ENCODE data around the gene NKX2-2.

Gene NKX2-2

DNA sequence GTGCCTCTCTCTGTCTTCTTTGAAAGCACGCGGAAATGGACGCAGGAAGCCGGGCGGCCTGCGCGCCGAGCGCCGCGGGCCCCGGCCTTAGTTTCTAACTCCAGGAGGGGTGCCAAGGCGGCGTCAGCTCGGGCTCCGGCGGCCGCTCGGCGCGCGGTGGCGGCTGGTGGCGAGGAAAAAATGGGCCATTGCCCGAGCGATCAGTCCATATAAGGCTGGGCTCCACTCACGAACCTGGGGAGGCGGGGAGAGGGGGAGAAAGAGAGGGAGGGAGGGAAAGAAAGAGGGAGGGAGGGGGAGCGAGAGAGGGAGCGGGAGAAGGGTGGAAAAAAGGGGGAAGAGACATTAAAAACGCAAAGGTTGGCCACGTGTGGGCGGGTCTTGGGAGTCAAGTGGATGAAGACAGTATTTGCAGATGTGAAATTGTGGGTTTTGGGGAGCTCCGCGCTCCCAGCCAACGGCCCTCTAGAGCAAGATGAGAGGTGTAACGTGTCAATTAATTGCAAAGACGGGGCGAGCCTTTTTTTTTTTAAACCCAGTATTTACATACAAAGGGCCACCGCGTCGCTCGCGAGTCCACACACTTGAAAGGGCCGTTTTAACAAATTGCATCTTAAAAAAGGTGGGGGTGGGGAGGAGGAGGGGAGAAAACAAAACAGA is at the start of gene NKX2-2:
NKX2-2 (minus strand) TSS at position 184 of the 660 bp plus-strand sequence. CDS start 395 bp downstream, outside the sequence.
- DNase-seq (ENCODE audit: extremely low spot score, insufficient read length, low read depth), result no peak
- FAIRE-seq, result no peak

DNA sequence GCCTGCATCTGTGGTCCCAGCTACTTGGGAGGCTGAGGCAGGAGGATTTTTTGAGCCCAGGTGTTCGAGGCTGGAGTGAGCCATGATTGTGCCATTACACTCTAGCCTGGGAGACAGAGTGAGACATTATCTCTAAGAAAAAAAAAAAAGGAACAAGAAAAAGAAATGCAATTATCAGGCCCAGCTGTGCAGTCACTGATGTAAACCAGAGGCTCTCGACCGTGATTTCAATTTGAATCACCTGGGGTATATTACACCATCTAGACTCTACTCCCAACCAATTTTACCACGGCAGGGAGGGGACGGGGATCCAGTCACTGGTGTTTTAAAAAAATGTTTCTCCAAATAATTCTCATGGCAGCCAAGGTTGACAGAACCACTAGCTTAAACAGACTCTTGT is 48.8 kb upstream of the NKX2-2 start:
- FAIRE-seq (no peak), DNase-seq (ENCODE audit: extremely low spot score, insufficient read length, low read depth) (no peak)

DNA sequence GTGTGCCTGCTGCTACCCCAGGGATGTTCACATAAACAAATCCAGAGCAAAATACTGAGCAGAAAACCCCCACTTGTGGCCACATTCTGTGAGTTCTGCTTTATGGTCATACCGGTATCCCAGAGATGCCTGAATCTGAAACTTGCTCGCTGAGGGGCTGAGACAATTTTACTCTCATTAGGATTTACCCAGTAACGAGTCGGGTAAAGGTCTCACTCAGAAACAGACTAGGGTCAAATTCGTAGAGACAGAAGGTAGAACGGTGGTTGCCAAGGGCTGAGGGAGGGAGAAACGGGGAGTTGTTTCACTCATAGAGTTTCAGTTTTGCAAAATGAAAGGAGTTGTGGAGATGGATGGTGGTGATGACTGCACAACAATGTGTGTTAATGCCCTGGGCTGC is 45.4 kb upstream of the NKX2-2 start:
- FAIRE-seq (peak; percentile 76), DNase-seq (ENCODE audit: extremely low spot score, insufficient read length, low read depth) (no peak)

DNA sequence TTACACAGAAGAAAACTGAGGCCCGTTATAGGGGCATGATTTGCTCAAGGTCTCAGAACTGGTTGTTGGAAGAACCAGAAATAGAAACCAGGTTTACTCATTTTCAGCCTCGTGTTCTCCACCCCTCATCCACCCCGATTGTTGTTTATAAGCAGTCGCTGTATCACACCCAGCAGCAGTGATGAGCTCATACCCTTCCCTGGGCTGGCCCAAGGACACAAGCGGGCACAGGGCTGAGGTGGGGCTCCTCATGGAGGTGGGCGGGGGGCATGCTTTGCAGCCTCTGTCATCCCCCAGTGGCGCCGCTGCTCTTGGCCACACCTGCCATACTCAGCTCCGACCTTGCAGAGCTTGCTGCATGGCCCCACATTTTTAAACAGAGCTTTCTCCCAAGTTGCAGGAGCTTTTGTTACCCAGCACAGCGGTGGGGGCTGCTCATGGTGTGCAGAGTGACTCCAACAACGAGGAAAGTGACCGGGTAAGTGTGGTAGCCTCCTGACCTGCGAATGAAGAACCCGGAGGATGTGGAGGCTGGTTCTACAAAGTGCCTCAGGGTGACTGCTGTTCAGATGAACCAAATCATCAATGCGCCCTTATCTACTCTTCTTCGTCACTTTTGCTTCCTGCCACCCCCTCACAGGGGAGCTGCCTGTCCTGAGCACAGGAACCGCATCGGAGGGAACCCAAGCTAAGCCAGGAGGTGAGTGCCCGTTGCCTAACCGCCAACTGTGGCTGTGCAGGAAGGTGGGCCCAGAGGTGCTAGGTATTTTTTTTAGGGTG is 43.6 kb upstream of the NKX2-2 start:
- FAIRE-seq, result no peak
- no peak for DNase-seq (ENCODE audit: extremely low spot score, insufficient read length, low read depth)

DNA sequence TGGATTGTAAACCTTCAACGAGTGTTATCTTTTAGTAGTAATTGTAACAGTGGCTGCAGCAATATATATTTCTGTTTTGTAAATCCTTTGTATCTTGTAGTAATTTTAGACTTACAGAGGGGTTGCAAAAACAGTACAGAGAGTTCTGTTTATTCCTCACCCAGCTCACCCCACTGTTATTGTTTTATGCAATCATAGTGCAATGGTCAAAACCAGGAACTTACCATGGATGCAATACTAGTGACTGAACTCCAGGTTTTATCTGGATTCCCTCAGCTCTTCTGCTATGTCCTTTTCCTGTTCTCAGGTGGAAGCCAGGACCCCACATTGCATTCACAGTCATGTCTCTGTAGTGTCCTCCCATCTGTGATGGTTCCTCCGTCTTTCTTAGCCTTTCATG is 42.5 kb upstream of the NKX2-2 start:
- FAIRE-seq, result no peak

GRCh38 chr20:21555470-21556120 is 41.7 kb upstream of the NKX2-2 start:
- no peak for FAIRE-seq
- DNase-seq (ENCODE audit: extremely low spot score, insufficient read length, low read depth), result no peak

More for the DNA sequence above, 42.5 kb upstream of the NKX2-2 start:
- DNase-seq (ENCODE audit: extremely low spot score, insufficient read length, low read depth), result no peak

- FAIRE-seq (no peak), DNase-seq (ENCODE audit: extremely low spot score, insufficient read length, low read depth) (no peak)
Observed at GRCh38 chr20:21554985-21555384, 41.1 kb upstream of the NKX2-2 start.

GRCh38 chr20:21554376-21554890 is 40.6 kb upstream of the NKX2-2 start:
- FAIRE-seq (no peak), DNase-seq (ENCODE audit: extremely low spot score, insufficient read length, low read depth) (no peak)

- FAIRE-seq (no peak), DNase-seq (ENCODE audit: extremely low spot score, insufficient read length, low read depth) (no peak)
Observed at GRCh38 chr20:21550587-21550986, 36.7 kb upstream of the NKX2-2 start.

GRCh38 chr20:21548390-21549035 is 34.6 kb upstream of the NKX2-2 start:
- FAIRE-seq, result peak; percentile 81
- no peak for DNase-seq (ENCODE audit: extremely low spot score, insufficient read length, low read depth)

- DNase-seq (ENCODE audit: extremely low spot score, insufficient read length, low read depth) (no peak), FAIRE-seq (no peak)
Observed at GRCh38 chr20:21546355-21546754, 32.5 kb upstream of the NKX2-2 start.

DNA sequence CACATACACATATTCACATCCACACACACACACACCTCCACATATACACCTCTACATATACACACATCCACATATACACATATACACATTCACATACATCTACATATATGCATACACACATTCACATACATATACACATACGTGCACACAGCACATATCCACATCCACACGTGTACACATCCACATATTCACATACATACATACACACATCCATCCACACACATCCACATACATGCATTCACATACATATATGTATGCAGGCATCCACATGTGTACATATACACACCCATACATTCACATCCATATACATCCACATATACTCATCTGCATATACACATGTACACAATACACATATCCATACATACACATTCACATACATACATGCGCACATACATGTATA is 25.6 kb upstream of the NKX2-2 start:
- no peak for DNase-seq (ENCODE audit: extremely low spot score, insufficient read length, low read depth)
- no peak for FAIRE-seq

DNA sequence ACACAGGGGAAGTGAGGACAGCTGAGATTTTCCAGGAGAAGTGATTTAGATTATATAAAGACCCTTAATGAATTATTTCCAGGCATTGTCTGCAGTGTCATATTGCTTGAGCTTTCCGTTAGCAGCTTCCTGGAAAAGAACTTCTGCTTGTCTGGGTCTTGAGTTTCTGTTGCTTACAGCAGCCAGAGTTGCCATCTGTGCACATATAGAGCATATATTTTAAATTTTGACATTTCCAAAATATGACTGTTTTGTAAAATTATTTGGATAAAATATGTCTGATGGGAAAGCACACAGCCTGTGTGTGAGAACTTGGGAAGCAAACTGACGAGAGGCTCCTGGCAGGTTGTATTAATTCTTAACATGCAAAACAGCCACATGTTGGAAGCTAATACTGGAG is 21.0 kb upstream of the NKX2-2 start:
- FAIRE-seq (no peak), DNase-seq (ENCODE audit: extremely low spot score, insufficient read length, low read depth) (no peak)

DNA sequence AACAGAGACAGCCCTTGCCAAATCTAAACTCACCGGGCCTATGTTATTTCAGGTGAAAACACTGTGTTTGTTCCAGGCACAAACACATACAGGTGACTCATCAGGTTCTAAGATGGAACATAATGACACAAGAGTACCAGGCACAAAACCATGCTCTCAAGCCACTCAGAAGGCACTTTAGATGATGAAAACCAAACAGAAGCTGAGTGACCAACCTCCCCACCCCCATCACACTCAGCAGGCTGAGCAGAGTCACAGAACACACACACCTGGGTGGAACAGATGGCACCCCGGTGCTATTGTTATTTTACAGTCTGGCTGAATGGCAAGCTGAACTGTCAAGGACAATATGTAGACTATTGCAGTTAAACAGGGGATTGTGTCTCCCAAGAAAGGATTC is 20.6 kb upstream of the NKX2-2 start:
- DNase-seq (ENCODE audit: extremely low spot score, insufficient read length, low read depth) (no peak), FAIRE-seq (no peak)

DNA sequence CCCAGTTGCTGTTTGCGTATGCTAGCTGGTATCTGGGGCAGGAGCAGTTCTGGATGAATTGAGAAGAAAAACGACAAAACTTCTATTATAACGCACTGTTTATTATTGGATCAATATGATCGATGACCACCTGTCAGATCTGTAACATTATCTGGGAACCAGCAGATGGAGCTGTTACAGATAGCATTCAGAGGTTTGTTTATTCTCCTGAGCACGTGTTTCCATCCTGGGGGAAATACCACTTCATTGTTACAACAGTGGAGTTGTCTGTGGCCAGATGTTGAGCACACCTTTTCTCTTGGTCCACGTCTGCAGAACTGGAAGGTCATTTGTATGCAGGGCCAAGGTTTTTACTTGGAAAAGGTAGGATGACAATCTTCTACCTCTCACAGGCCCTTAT is 16.0 kb upstream of the NKX2-2 start:
- FAIRE-seq (peak; percentile 38), DNase-seq (ENCODE audit: extremely low spot score, insufficient read length, low read depth) (no peak)

GRCh38 chr20:21528870-21529269 is 15.0 kb upstream of the NKX2-2 start:
- FAIRE-seq, result no peak
- no peak for DNase-seq (ENCODE audit: extremely low spot score, insufficient read length, low read depth)

GRCh38 chr20:21527908-21528307 is 14.0 kb upstream of the NKX2-2 start:
- DNase-seq (ENCODE audit: extremely low spot score, insufficient read length, low read depth) (no peak), FAIRE-seq (no peak)

- no peak for FAIRE-seq
- DNase-seq (ENCODE audit: extremely low spot score, insufficient read length, low read depth), result no peak
Observed at GRCh38 chr20:21526776-21527175, 12.9 kb upstream of the NKX2-2 start.

GRCh38 chr20:21523895-21524294 is 10.0 kb upstream of the NKX2-2 start:
- FAIRE-seq (no peak), DNase-seq (ENCODE audit: extremely low spot score, insufficient read length, low read depth) (no peak)

DNA sequence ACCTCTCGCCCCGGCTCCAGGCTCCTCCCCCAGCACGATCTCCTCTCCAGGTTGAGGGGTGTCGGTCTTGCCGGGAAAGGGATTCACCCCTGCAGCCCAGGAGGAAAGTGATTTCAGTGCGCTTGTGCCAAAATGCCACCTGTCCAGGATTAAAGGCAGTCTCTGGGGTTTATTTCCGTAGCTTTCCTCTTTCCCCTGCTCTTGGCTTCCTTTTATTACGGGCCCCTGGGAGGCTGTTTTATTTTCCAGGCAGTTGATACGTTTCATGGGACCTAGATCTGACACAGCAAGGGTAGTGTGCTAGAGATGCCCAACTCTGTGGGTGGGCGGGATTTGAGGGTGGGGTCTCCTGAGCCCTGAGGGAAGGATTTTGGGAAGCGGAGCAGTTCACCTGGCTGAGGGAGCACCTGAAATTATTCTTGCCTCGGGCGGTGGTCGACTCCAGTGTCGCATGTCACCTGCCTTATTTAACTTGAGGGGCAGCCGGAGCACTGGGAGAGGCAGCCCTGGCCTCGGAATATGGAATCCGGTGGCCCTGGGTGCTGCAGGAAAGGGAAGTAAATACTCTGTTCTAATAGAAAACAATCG is 9.5 kb upstream of the NKX2-2 start:
- FAIRE-seq, result no peak

More for the DNA sequence above, 9.5 kb upstream of the NKX2-2 start:
- no peak for DNase-seq (ENCODE audit: extremely low spot score, insufficient read length, low read depth)
